ENCODE measurements around the gene CCDC127. TPM values are rescaled to one million over a fixed set of nuclear protein-coding genes. Genes with fewer than 3 reads are reported as not detected.
"Not testable (repeated sequence)": the region's sequence is repeated elsewhere in the genome, so short reads cannot be mapped to it uniquely, and the experiment has no call there.

The CCDC127 gene
- total RNA-seq, 1 experiment from 2014 or later, result 10.5 TPM

GRCh38 chr5:197892-198489 is 20.0 kb downstream of the CCDC127 start:
- Histone ChIP-seq H3K36me3 (ENCODE audit: control insufficient read depth, insufficient read depth, low read length) (no peaks in the 10 kb centered on the region), H3K9me3 (no peaks in the 10 kb centered on the region), H3K27me3 (replicated peaks; ENCODE audit: control insufficient read depth, insufficient read depth, low read length) (no peaks in the 10 kb centered on the region), H3K4me3 (ENCODE audit: low read depth, low read length) (no peak overlapping the region), H3K4me1 (no peaks in the 10 kb centered on the region)
- CTCF ChIA-PET, result no interaction called here
- Mint-ChIP-seq H3K36me3 (ENCODE audit: insufficient read depth, unreplicated experiment) (peaks cover 10% of the 10 kb centered on the region), H3K4me3 (ENCODE audit: unreplicated experiment) (no peak overlapping the region), H3K27ac (ENCODE audit: unreplicated experiment) (no peak overlapping the region), H3K9me3 (ENCODE audit: unreplicated experiment) (no peaks in the 10 kb centered on the region), H3K4me1 (ENCODE audit: low read depth, unreplicated experiment) (no peaks in the 10 kb centered on the region), H3K27me3 (ENCODE audit: insufficient read depth, unreplicated experiment) (no peaks in the 10 kb centered on the region)
- POLR2A ChIA-PET, result no interaction called here
- no peak for TF ChIP-seq CTCF (IDR thresholded peaks at IDR 0.05; ENCODE audit: insufficient read depth in 1 of 2, low read depth in 1 of 2, low read length in 1 of 2, severe bottlenecking in 1 of 2, unreplicated experiment in 1 of 2)
- intact Hi-C loops (cut with micrococcal nuclease; ENCODE audit: unreplicated experiment), result no loop called here
- no peak for DNase-seq
- no TSS peak for BruUV-seq (replicated peaks)

GRCh38 chr5:197031-197430 is 20.9 kb downstream of the CCDC127 start:
- CTCF ChIA-PET; H3K36me3 ChIP-seq (ENCODE audit: control insufficient read depth, insufficient read depth, low read length); H3K9me3 Mint-ChIP-seq (ENCODE audit: unreplicated experiment); H3K36me3 Mint-ChIP-seq (ENCODE audit: insufficient read depth, unreplicated experiment); H3K27me3 ChIP-seq (replicated peaks; ENCODE audit: control insufficient read depth, insufficient read depth, low read length); H3K4me3 ChIP-seq (ENCODE audit: low read depth, low read length); H3K27ac Mint-ChIP-seq (ENCODE audit: unreplicated experiment); BruUV-seq (replicated peaks); H3K27me3 Mint-ChIP-seq (ENCODE audit: insufficient read depth, unreplicated experiment); intact Hi-C loops (cut with micrococcal nuclease; ENCODE audit: unreplicated experiment); H3K4me1 ChIP-seq; POLR2A ChIA-PET; H3K9me3 ChIP-seq; H3K4me1 Mint-ChIP-seq (ENCODE audit: low read depth, unreplicated experiment); H3K4me3 Mint-ChIP-seq (ENCODE audit: unreplicated experiment); DNase-seq: not testable (repeated sequence)

- Mint-ChIP-seq H3K4me1 (ENCODE audit: low read depth, unreplicated experiment) (no peaks in the 10 kb centered on the region), H3K36me3 (ENCODE audit: insufficient read depth, unreplicated experiment) (peaks cover 6% of the 10 kb centered on the region), H3K4me3 (ENCODE audit: unreplicated experiment) (no peak overlapping the region), H3K9me3 (ENCODE audit: unreplicated experiment) (no peaks in the 10 kb centered on the region), H3K27ac (ENCODE audit: unreplicated experiment) (no peak overlapping the region), H3K27me3 (ENCODE audit: insufficient read depth, unreplicated experiment) (no peaks in the 10 kb centered on the region)
- CTCF ChIA-PET, result no interaction called here
- no TSS peak for BruUV-seq (replicated peaks)
- H3K27me3 ChIP-seq (replicated peaks; ENCODE audit: control insufficient read depth, insufficient read depth, low read length), result no peaks in the 10 kb centered on the region
- TF ChIP-seq CTCF (IDR thresholded peaks at IDR 0.05; ENCODE audit: insufficient read depth in 1 of 2, low read depth in 1 of 2, low read length in 1 of 2, severe bottlenecking in 1 of 2, unreplicated experiment in 1 of 2), result no peak
- intact Hi-C loops (cut with micrococcal nuclease; ENCODE audit: unreplicated experiment), result no loop called here
- DNase-seq, result no peak
- no peak overlapping the region for H3K4me3 ChIP-seq (ENCODE audit: low read depth, low read length)
- no peaks in the 10 kb centered on the region for H3K36me3 ChIP-seq (ENCODE audit: control insufficient read depth, insufficient read depth, low read length)
- no peaks in the 10 kb centered on the region for H3K4me1 ChIP-seq
- POLR2A ChIA-PET, result no interaction called here
- no peaks in the 10 kb centered on the region for H3K9me3 ChIP-seq
Measured at GRCh38 chr5:196350-196749, 21.6 kb downstream of the CCDC127 start.
